GM12878 (cell line): ENCODE data around the gene CEP128. TPM values are rescaled to one million over a fixed set of nuclear protein-coding genes. Genes with fewer than 3 reads are reported as not detected.

Experiments
- ATAC-seq: fragments of 200-7000 bp; cut with Tn5 transposase; 3 replicates; pipeline ENCODE4 v1.9.1; 2020; ENCODE audit warnings: mild to moderate bottlenecking, moderate library complexity
- BruUV-seq: library from RNA; stranded (reverse); fragments of 400-500 nt; replicated peaks from 2 replicates; lab custom pipeline; 2021; lab: Mats Ljungman, UMichigan
- CTCF ChIA-PET: fragments of 300-600 bp; sonication (Branson Sonifier 250); formaldehyde crosslinking; extraction: SDS; loops from one replicate; lab custom pipeline; 2021; ENCODE audit warnings: inconsistent platforms; lab: Yijun Ruan, JAX
- POLR2A ChIA-PET: fragments of 350-600 bp; formaldehyde crosslinking; extraction: SDS; loops from one replicate; lab custom pipeline; 2021; ENCODE audit warnings: inconsistent platforms; lab: Charles Lee
- RAD21 ChIA-PET: fragments of 300-600 bp; sonication (Branson Sonifier 250); formaldehyde crosslinking; loops from one replicate; lab custom pipeline; 2023; ENCODE audit warnings: antibody characterized with exemption; ENCODE audit not compliant: unreplicated experiment; lab: Charles Lee
- SMC1A ChIA-PET: fragments of 300-600 bp; sonication (Branson Sonifier 250); formaldehyde crosslinking; loops from one replicate; lab custom pipeline; 2023; ENCODE audit not compliant: unreplicated experiment, uncharacterized antibody; lab: Charles Lee
- DNase-seq: peaks from one replicate; pipeline ENCODE4 v3.0.0-alpha.2; 2011; ENCODE audit warnings: low read depth, low spot score
- FAIRE-seq: peaks from 3 replicates; lab custom pipeline; 2011; peaks lifted over from hg19 to GRCh38; lab: Jason Lieb, UNC
- H2AFZ ChIP-seq: 2 replicates; pipeline ENCODE4 v1.6.0; 2011; ENCODE audit warnings: low read depth, low read length, control low read depth; ENCODE audit not compliant: control insufficient read depth
- H3K27ac ChIP-seq: 2 replicates; pipeline ENCODE4 v1.5.1; 2011; ENCODE audit warnings: control low read depth; ENCODE audit not compliant: control insufficient read depth, insufficient read depth
- H3K27me3 ChIP-seq, 2 experiments: replicated peaks in 1 of 2; 2 replicates each; pipeline versions ENCODE4 v1.6.0 to v1.6.1; 2011; ENCODE audit warnings: low read length in 1 of 2; ENCODE audit not compliant: control insufficient read depth in 2 of 2, insufficient read depth in 2 of 2
- H3K36me3 ChIP-seq, 2 experiments: 2 replicates each; pipeline ENCODE4 v1.5.1; 2011; ENCODE audit warnings: low read length in 1 of 2; ENCODE audit not compliant: control insufficient read depth in 2 of 2, insufficient read depth in 2 of 2
- H3K4me1 ChIP-seq: 2 replicates; pipeline ENCODE4 v1.6.1; 2011; ENCODE audit warnings: mild to moderate bottlenecking, low read length, moderate library complexity, mixed read lengths; ENCODE audit not compliant: control insufficient read depth, insufficient read depth
- H3K4me2 ChIP-seq: 2 replicates; pipeline ENCODE4 v1.6.0; 2011; ENCODE audit warnings: control low read depth; ENCODE audit not compliant: control insufficient read depth, insufficient read depth
- H3K4me3 ChIP-seq: fragments of 200-600 bp; sonication (generic); 2 replicates; pipeline ENCODE4 v1.5.1; 2016
- H3K79me2 ChIP-seq: 2 replicates; pipeline ENCODE4 v1.6.0; 2011; ENCODE audit warnings: low read length; ENCODE audit not compliant: control insufficient read depth, insufficient read depth
- H3K9ac ChIP-seq: 2 replicates; pipeline ENCODE4 v1.8.0; 2011; ENCODE audit warnings: low read length, control low read depth, mixed read lengths; ENCODE audit not compliant: control insufficient read depth, insufficient read depth
- H3K9me3 ChIP-seq: replicated peaks from 3 replicates; pipeline ENCODE4 v1.5.1; 2011; ENCODE audit warnings: mild to moderate bottlenecking, low read length; ENCODE audit not compliant: control insufficient read depth, insufficient read depth
- H4K20me1 ChIP-seq: 2 replicates; pipeline ENCODE4 v1.6.0; 2011; ENCODE audit not compliant: control insufficient read depth, insufficient read depth
- ASH2L ChIP-seq: fragments of 300-600, 200-600 bp; sonication (generic); IDR thresholded peaks from 2 replicates; pipeline ENCODE4 v1.6.1; 2017; ENCODE audit warnings: low read depth, mild to moderate bottlenecking, borderline replicate concordance
- EGR1 ChIP-seq, 2 experiments: IDR thresholded peaks; 1 replicate in 1 of 2; 2 replicates in 1 of 2; pipeline ENCODE4 v1.6.1; 2011 to 2012; ENCODE audit warnings: low read depth in 2 of 2, low read length in 2 of 2, borderline replicate concordance in 1 of 2, mild to moderate bottlenecking in 1 of 2, moderate library complexity in 1 of 2
- JUND ChIP-seq: IDR thresholded peaks from 2 replicates; pipeline ENCODE4 v1.6.1; 2012; ENCODE audit warnings: low read depth, mild to moderate bottlenecking, low read length, improper control_type of control experiment, moderate library complexity
- KDM1A ChIP-seq: fragments of 200-600 bp; sonication (generic); IDR thresholded peaks from 2 replicates; pipeline ENCODE4 v1.6.1; 2016; ENCODE audit warnings: borderline replicate concordance
- KLF5 ChIP-seq: fragments of 450-650 bp; IDR thresholded peaks from 2 replicates; pipeline ENCODE4 v1.6.1; 2014; ENCODE audit warnings: mild to moderate bottlenecking; ENCODE audit not compliant: partially characterized antibody
- LARP7 ChIP-seq: fragments of 450-650 bp; IDR thresholded peaks from 2 replicates; pipeline ENCODE4 v1.6.1; 2017; ENCODE audit warnings: mild to moderate bottlenecking
- NR2C1 ChIP-seq: fragments of 450-650 bp; IDR thresholded peaks from 2 replicates; pipeline ENCODE4 v1.6.1; 2017; ENCODE audit warnings: antibody characterized with exemption, mild to moderate bottlenecking, moderate library complexity
- NR2C2 ChIP-seq: IDR thresholded peaks from 2 replicates; pipeline ENCODE4 v1.6.1; 2011; ENCODE audit warnings: borderline replicate concordance, low read depth; ENCODE audit not compliant: control insufficient read depth, insufficient read length
- SMAD1 ChIP-seq: fragments of 450-650 bp; IDR thresholded peaks from 2 replicates; pipeline ENCODE4 v1.6.1; 2018; ENCODE audit warnings: mild to moderate bottlenecking, low read depth; ENCODE audit not compliant: partially characterized antibody
- SREBF2 ChIP-seq: IDR thresholded peaks from 2 replicates; pipeline ENCODE4 v1.6.1; 2012; ENCODE audit warnings: mild to moderate bottlenecking, low read length
- STAT3 ChIP-seq: IDR thresholded peaks from 2 replicates; pipeline ENCODE4 v1.6.1; 2011; ENCODE audit warnings: low read depth, low read length, improper control_type of control experiment
- TCF7 ChIP-seq: IDR thresholded peaks from 2 replicates; pipeline ENCODE4 v1.6.1; 2014; ENCODE audit warnings: antibody characterized with exemption, borderline replicate concordance
- ZNF217 ChIP-seq: fragments of 450-650 bp; IDR thresholded peaks from 2 replicates; pipeline ENCODE4 v1.6.1; 2017; ENCODE audit warnings: antibody characterized with exemption, mild to moderate bottlenecking
- ZNF24 ChIP-seq: fragments of 450-650 bp; IDR thresholded peaks from 2 replicates; pipeline ENCODE4 v1.6.1; 2017; ENCODE audit warnings: antibody characterized with exemption, mild to moderate bottlenecking
- WGBS: methylation state at CpG from one replicate; pipeline ENCODE4 v1.1.6; 2016; ENCODE audit warnings: low lambda C conversion rate; ENCODE audit not compliant: insufficient replicate concordance, insufficient coverage; ENCODE audit errors: missing lambda C conversion rate; 5-methylcytosine and 5-hydroxymethylcytosine counted together
- in situ Hi-C: fragments of 300-500 bp; cut with MboI; formaldehyde crosslinking; loops from 9 replicates; pipeline ENCODE4 v1.14.3; 2018; ENCODE audit warnings: mixed read lengths
- intact Hi-C: fragments of 100-400 bp; cut with micrococcal nuclease; formaldehyde crosslinking; loops from one replicate; pipeline ENCODE4 v1.14.2; 2022; ENCODE audit not compliant: unreplicated experiment
- polyA plus RNA-seq, 11 experiments: library from polyadenylated mRNA; depleted of rRNA in 4 of 11; unstranded in 6 of 11; stranded (reverse) in 5 of 11; fragments of >200 nt; fragmentation: Nextera tagmentation in 4 of 11; fragmentation: Illumina TruSeq in 1 of 11; extraction: Ambion mirVana in 4 of 11; extraction: Trizol in 1 of 11; gene quantifications; 1 replicate in 1 of 11; 2 replicates in 10 of 11; pipeline versions ENCODE4 v1.2.1 to v1.2.3, GENCODE V29; 2011 to 2016; ENCODE audit warnings: inconsistent platforms in 2 of 11, missing spikeins in 2 of 11, low read depth in 1 of 11
- total RNA-seq, 4 experiments: library from RNA; depleted of rRNA in 3 of 4; stranded (reverse); fragments of >200 nt in 3 of 4; fragmentation: Illumina TruSeq in 1 of 4; extraction: Trizol in 1 of 4; gene quantifications; 2 replicates each; pipeline versions ENCODE4 v1.2.1 to v1.2.3, GENCODE V29; 2013 to 2021
- TF ChIP-seq, protein P1 (sequence below): IDR thresholded peaks from 2 replicates; pipeline ENCODE4 v1.6.1; 2012; ENCODE audit warnings: mild to moderate bottlenecking, low read depth, low read length
- TF ChIP-seq, protein P2 (sequence below): fragments of 450-650 bp; IDR thresholded peaks from 2 replicates; pipeline ENCODE4 v1.6.1; 2016; ENCODE audit warnings: mild to moderate bottlenecking

The CEP128 gene
- total and polyA plus RNA-seq, 10 of the 15 experiments (the other 5 are each of a cell fraction or from before 2014, with no cell fraction given), result 1.1 to 6.7 (median 3.4) TPM

DNA sequence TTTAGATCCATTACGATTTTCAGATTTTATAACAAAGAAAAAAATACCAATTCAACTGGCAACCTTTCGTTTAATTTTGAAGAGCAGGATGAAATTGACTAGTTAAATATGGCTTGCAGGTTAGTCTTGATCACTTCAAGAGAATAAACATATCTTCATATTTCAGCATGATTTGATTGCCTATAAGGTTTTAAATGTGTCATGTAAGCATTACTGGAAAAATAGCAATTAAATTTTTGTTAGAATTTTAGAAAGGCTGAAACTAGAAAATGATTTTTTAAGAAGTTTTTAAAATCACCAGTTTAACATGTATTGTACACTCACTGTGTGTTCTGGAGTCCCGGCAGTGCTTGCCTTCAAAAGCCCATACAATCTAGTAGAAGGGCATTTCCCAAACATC is 420.1 kb downstream of the CEP128 start:
- no peaks in the 10 kb centered on the region for H3K9me3 ChIP-seq
- H3K4me1 ChIP-seq, result no peaks in the 10 kb centered on the region
- FAIRE-seq (no peak), ATAC-seq (no peak), DNase-seq (no peak)
- no peak overlapping the region for H3K9ac ChIP-seq
- intact Hi-C loops (no loop called here), in situ Hi-C loops (no loop called here)
- 94% methylated on average over 3 of the region's 3 CpGs for WGBS
- H3K27ac ChIP-seq, result no peak overlapping the region
- CTCF ChIA-PET, result no interaction called here
- H3K4me3 ChIP-seq, result no peak overlapping the region
- H3K79me2 ChIP-seq, result no peaks in the 10 kb centered on the region
- POLR2A ChIA-PET, result no interaction called here
- H4K20me1 ChIP-seq, result no peaks in the 10 kb centered on the region
- H2AFZ ChIP-seq, result no peak overlapping the region
- no peak overlapping the region for H3K4me2 ChIP-seq
- H3K36me3 ChIP-seq, result no peaks in the 10 kb centered on the region
- H3K27me3 ChIP-seq, result no peaks in the 10 kb centered on the region
- RAD21 ChIA-PET, result no interaction called here
- no TSS peak for BruUV-seq
- TF ChIP-seq ASH2L (no peak), SMAD1 (no peak), LARP7 (no peak), ZNF24 (no peak), NR2C1 (no peak), NR2C2 (no peak), TCF7 (no peak), EGR1 (IDR thresholded peaks at IDR 0.05; ENCODE audit: borderline replicate concordance in 1 of 2, low read depth in 2 of 2, low read length in 2 of 2) (no peak), KDM1A (no peak), SREBF2 (no peak)
- SMC1A ChIA-PET, result interaction anchor here (1.2 kb wide), 1 partner anchor 94 kb away, joined by 4 read pairs; no protein-coding TSS in a partner anchor

DNA sequence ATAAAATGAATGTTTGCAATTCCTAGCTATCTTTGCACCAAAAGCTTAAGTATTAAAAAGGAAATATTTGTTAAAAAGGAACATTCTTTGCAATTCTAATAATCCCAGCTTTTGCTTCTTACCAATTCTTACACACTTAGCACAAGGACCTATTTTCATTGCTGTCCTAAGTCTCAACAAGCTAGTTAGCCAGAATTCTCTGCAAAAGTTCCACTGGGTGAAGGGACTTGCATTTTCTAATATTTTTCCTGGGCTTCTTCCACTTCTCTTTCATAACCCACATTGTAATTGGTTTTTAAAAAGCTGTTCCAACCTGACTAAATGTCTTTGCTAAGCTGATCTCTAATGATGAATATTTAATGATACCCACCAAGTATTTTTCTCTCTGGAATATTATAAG is 422.5 kb downstream of the CEP128 start:
- Histone ChIP-seq H3K4me1 (no peaks in the 10 kb centered on the region), H3K27ac (no peak overlapping the region), H4K20me1 (no peaks in the 10 kb centered on the region), H3K9ac (no peak overlapping the region), H3K9me3 (no peaks in the 10 kb centered on the region), H3K4me3 (no peak overlapping the region), H3K79me2 (no peaks in the 10 kb centered on the region), H2AFZ (no peak overlapping the region), H3K27me3 (no peaks in the 10 kb centered on the region), H3K36me3 (no peaks in the 10 kb centered on the region), H3K4me2 (no peak overlapping the region)
- FAIRE-seq, result no peak
- ChIA-PET POLR2A (no interaction called here), SMC1A (no interaction called here), CTCF (interaction anchor here (1.7 kb wide), 1 partner anchor 10 kb away, joined by 4 read pairs; no protein-coding TSS in a partner anchor), RAD21 (no interaction called here)
- no peak for DNase-seq
- in situ Hi-C loops (no loop called here), intact Hi-C loops (no loop called here)
- no peak for ATAC-seq
- no TSS peak for BruUV-seq
- TF ChIP-seq ZNF217 (no peak), KLF5 (no peak), JUND (no peak), STAT3 (no peak), TCF7 (no peak)
- TF ChIP-seq, protein P1, sequence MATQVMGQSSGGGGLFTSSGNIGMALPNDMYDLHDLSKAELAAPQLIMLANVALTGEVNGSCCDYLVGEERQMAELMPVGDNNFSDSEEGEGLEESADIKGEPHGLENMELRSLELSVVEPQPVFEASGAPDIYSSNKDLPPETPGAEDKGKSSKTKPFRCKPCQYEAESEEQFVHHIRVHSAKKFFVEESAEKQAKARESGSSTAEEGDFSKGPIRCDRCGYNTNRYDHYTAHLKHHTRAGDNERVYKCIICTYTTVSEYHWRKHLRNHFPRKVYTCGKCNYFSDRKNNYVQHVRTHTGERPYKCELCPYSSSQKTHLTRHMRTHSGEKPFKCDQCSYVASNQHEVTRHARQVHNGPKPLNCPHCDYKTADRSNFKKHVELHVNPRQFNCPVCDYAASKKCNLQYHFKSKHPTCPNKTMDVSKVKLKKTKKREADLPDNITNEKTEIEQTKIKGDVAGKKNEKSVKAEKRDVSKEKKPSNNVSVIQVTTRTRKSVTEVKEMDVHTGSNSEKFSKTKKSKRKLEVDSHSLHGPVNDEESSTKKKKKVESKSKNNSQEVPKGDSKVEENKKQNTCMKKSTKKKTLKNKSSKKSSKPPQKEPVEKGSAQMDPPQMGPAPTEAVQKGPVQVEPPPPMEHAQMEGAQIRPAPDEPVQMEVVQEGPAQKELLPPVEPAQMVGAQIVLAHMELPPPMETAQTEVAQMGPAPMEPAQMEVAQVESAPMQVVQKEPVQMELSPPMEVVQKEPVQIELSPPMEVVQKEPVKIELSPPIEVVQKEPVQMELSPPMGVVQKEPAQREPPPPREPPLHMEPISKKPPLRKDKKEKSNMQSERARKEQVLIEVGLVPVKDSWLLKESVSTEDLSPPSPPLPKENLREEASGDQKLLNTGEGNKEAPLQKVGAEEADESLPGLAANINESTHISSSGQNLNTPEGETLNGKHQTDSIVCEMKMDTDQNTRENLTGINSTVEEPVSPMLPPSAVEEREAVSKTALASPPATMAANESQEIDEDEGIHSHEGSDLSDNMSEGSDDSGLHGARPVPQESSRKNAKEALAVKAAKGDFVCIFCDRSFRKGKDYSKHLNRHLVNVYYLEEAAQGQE, result no peak
- TF ChIP-seq, protein P2, sequence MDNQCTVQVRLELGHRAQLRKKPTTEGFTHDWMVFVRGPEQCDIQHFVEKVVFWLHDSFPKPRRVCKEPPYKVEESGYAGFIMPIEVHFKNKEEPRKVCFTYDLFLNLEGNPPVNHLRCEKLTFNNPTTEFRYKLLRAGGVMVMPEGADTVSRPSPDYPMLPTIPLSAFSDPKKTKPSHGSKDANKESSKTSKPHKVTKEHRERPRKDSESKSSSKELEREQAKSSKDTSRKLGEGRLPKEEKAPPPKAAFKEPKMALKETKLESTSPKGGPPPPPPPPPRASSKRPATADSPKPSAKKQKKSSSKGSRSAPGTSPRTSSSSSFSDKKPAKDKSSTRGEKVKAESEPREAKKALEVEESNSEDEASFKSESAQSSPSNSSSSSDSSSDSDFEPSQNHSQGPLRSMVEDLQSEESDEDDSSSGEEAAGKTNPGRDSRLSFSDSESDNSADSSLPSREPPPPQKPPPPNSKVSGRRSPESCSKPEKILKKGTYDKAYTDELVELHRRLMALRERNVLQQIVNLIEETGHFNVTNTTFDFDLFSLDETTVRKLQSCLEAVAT, result no peak
